ENCODE results near the gene HIP1.
"Not testable (repeated sequence)": the region's sequence is repeated elsewhere in the genome, so short reads cannot be mapped to it uniquely, and the experiment has no call there.

HIP1 gene

DNA sequence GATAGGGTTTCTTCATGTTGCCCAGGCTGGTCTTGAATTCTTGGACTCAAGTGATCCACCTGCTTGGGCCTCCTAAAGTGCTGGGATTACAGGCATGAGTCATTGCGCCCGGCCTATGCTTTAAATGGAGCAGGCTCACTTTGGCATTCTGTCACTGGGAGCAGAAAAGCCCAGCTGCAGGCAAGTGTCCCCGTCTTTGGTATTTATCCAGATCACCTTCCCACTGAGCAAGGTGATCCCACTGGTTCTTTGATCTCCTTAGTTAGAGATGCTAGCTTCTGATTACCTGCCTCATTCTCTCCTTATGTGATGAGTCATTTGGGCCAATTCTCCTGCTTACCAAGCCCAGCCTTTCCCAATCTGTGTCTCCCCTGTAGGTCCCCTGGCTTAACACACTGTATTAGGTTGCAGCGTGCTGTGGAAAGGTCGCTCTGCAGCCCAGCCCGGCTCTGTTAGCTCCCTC is 207.4 kb downstream of the HIP1 start:
- Histone ChIP-seq H3K9me2 (replicated peaks; ENCODE audit: control insufficient read depth, low read length) (no peaks in the 10 kb centered on the region), H3K27ac (ENCODE audit: low read depth, low read length) (no peak overlapping the region), H3K27me3 (ENCODE audit: control insufficient read depth, low read length) (peaks cover 3% of the 10 kb centered on the region), H3F3A (ENCODE audit: control insufficient read depth, insufficient read depth) (no peaks in the 10 kb centered on the region), H4K20me1 (ENCODE audit: control insufficient read depth, insufficient read depth, low read depth, low read length) (peaks cover 5% of the 10 kb centered on the region), H3K4me3 (ENCODE audit: low read length) (no peak overlapping the region), H3K9me3 (ENCODE audit: control insufficient read depth, insufficient read depth, low read length) (no peaks in the 10 kb centered on the region), H3K4me1 (ENCODE audit: control insufficient read depth, low read length) (peaks cover 23% of the 10 kb centered on the region), H3K79me2 (ENCODE audit: control insufficient read depth, low read length) (peaks cover 20% of the 10 kb centered on the region), H3K36me3 (ENCODE audit: control insufficient read depth, low read length) (peaks cover 12% of the 10 kb centered on the region), H3K4me2 (ENCODE audit: low read length) (no peak overlapping the region)
- TF ChIP-seq EZH2phosphoT487 (IDR thresholded peaks at IDR 0.05; ENCODE audit: borderline replicate concordance, low read length) = no peak
- TF ChIP-seq, protein P1, sequence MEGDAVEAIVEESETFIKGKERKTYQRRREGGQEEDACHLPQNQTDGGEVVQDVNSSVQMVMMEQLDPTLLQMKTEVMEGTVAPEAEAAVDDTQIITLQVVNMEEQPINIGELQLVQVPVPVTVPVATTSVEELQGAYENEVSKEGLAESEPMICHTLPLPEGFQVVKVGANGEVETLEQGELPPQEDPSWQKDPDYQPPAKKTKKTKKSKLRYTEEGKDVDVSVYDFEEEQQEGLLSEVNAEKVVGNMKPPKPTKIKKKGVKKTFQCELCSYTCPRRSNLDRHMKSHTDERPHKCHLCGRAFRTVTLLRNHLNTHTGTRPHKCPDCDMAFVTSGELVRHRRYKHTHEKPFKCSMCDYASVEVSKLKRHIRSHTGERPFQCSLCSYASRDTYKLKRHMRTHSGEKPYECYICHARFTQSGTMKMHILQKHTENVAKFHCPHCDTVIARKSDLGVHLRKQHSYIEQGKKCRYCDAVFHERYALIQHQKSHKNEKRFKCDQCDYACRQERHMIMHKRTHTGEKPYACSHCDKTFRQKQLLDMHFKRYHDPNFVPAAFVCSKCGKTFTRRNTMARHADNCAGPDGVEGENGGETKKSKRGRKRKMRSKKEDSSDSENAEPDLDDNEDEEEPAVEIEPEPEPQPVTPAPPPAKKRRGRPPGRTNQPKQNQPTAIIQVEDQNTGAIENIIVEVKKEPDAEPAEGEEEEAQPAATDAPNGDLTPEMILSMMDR (IDR thresholded peaks at IDR 0.05; ENCODE audit: low read depth, low read length, poor library complexity, severe bottlenecking) = no peak

DNA sequence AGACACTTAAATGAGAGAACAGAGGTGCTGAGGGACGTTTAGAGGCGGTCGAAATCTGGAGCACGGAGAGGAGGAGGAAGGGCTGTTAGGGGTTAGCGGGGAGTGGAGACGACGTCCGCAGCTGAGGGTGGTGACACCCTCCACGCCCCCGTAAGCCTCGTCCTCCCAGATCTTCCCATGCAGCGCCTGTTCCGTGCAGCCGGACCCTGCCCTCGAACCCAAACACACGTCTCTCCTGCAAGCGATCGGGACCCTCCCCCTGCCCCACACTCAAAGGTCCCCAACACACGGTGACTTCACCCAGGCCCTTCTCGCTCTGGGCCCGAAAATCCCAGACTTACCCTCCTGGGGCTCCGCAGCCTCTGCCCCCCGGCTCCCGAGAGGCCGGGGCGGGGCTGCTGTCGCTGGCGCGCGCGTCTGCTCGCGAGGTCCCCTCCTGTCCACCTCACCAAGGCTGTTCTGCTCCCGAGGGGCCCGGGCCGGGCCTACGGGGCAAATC is 211.5 kb downstream of the HIP1 start:
- Histone ChIP-seq H3K27ac (ENCODE audit: low read depth, low read length) (peak overlapping the region; percentile 23; the same call in 1 of the 2 replicates), H3K4me3 (ENCODE audit: low read length) (peak overlapping the region; percentile 97), H3K4me2 (ENCODE audit: low read length) (peak overlapping the region; percentile 94), H3K4me1 (ENCODE audit: control insufficient read depth, low read length) (peaks cover 20% of the 10 kb centered on the region), H3K79me2 (ENCODE audit: control insufficient read depth, low read length) (peaks cover 56% of the 10 kb centered on the region), H3K36me3 (ENCODE audit: control insufficient read depth, low read length) (peaks cover 52% of the 10 kb centered on the region)
- not testable (repeated sequence) for H3K9me3 ChIP-seq (ENCODE audit: control insufficient read depth, insufficient read depth, low read length); H4K20me1 ChIP-seq (ENCODE audit: control insufficient read depth, insufficient read depth, low read depth, low read length); H3K9me2 ChIP-seq (replicated peaks; ENCODE audit: control insufficient read depth, low read length); H3F3A ChIP-seq (ENCODE audit: control insufficient read depth, insufficient read depth); H3K27me3 ChIP-seq (ENCODE audit: control insufficient read depth, low read length)

DNA sequence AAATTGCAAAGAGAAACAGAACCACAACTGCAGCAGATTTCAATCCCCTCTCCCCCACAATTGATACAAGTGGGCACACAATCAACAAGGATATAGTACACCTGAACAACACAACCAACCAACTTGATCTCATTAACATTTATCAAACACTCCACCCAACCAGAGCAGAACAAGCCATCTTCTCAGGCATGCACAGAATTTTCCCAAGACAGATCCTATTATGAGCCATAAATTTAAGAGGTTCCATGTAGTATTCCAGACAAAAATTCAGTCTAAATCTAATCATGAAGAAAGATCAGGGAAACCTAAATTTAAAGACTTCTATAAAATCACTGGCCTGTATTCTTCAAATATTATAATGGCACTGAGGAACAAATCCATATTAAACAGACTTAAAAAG is 217.0 kb downstream of the HIP1 start:
- H3K4me2 ChIP-seq (ENCODE audit: low read length); H3F3A ChIP-seq (ENCODE audit: control insufficient read depth, insufficient read depth); H4K20me1 ChIP-seq (ENCODE audit: control insufficient read depth, insufficient read depth, low read depth, low read length); H3K27ac ChIP-seq (ENCODE audit: low read depth, low read length); H3K27me3 ChIP-seq (ENCODE audit: control insufficient read depth, low read length); H3K9me3 ChIP-seq (ENCODE audit: control insufficient read depth, insufficient read depth, low read length); H3K4me3 ChIP-seq (ENCODE audit: low read length); H3K9me2 ChIP-seq (replicated peaks; ENCODE audit: control insufficient read depth, low read length): not testable (repeated sequence)
- Histone ChIP-seq H3K4me1 (ENCODE audit: control insufficient read depth, low read length) (peaks cover 12% of the 10 kb centered on the region), H3K79me2 (ENCODE audit: control insufficient read depth, low read length) (peaks cover 76% of the 10 kb centered on the region), H3K36me3 (ENCODE audit: control insufficient read depth, low read length) (peaks cover 66% of the 10 kb centered on the region)

DNA sequence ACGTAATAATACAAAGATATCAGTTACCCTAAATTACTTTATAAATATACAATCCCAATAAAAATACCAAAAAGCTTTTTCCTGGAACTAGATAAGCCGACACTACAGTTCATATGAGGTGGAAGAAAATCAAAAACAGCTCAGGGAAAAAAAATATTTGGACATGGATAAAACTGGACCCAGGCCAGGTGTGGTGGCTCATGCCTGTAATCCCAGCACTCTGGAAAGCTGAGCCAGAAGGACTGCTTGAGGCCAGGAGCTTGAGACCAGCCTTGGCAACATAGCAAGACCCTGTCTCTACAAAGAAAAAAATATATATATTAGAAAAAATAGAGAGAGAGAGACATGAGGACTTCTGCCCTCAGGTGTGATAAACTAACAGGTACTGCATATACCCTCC is 219.9 kb downstream of the HIP1 start:
- not testable (repeated sequence) for H3K4me3 ChIP-seq (ENCODE audit: low read length); H3K27me3 ChIP-seq (ENCODE audit: control insufficient read depth, low read length); H3F3A ChIP-seq (ENCODE audit: control insufficient read depth, insufficient read depth); H3K4me1 ChIP-seq (ENCODE audit: control insufficient read depth, low read length); H3K4me2 ChIP-seq (ENCODE audit: low read length); H3K27ac ChIP-seq (ENCODE audit: low read depth, low read length); H3K9me2 ChIP-seq (replicated peaks; ENCODE audit: control insufficient read depth, low read length); H4K20me1 ChIP-seq (ENCODE audit: control insufficient read depth, insufficient read depth, low read depth, low read length); H3K9me3 ChIP-seq (ENCODE audit: control insufficient read depth, insufficient read depth, low read length)
- Histone ChIP-seq H3K36me3 (ENCODE audit: control insufficient read depth, low read length) (peaks cover 48% of the 10 kb centered on the region), H3K79me2 (ENCODE audit: control insufficient read depth, low read length) (peaks cover 52% of the 10 kb centered on the region)

DNA sequence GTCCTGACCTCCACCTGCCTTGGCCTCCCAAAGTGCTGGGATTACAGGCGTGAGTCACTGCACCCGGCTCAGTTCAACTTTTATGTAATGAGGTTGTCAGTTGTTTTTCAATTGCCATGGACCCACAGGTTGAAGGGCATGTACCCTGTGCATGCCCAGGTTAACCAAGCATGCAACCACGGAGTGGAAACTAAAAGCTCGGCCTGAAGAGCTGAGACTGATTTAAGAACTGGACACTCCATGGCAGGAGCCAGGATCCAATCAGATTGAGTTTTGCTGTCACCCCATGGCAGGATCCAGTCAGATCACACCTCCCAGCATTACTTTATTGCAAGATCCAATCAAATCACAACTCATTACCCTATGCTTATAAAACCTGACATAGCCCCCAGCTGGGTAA is 229.7 kb downstream of the HIP1 start:
- H3K4me2 ChIP-seq (ENCODE audit: low read length); H3K36me3 ChIP-seq (ENCODE audit: control insufficient read depth, low read length); H3F3A ChIP-seq (ENCODE audit: control insufficient read depth, insufficient read depth); H4K20me1 ChIP-seq (ENCODE audit: control insufficient read depth, insufficient read depth, low read depth, low read length); H3K79me2 ChIP-seq (ENCODE audit: control insufficient read depth, low read length); H3K4me1 ChIP-seq (ENCODE audit: control insufficient read depth, low read length); H3K27me3 ChIP-seq (ENCODE audit: control insufficient read depth, low read length); H3K27ac ChIP-seq (ENCODE audit: low read depth, low read length); H3K4me3 ChIP-seq (ENCODE audit: low read length); H3K9me3 ChIP-seq (ENCODE audit: control insufficient read depth, insufficient read depth, low read length); H3K9me2 ChIP-seq (replicated peaks; ENCODE audit: control insufficient read depth, low read length): not testable (repeated sequence)

DNA sequence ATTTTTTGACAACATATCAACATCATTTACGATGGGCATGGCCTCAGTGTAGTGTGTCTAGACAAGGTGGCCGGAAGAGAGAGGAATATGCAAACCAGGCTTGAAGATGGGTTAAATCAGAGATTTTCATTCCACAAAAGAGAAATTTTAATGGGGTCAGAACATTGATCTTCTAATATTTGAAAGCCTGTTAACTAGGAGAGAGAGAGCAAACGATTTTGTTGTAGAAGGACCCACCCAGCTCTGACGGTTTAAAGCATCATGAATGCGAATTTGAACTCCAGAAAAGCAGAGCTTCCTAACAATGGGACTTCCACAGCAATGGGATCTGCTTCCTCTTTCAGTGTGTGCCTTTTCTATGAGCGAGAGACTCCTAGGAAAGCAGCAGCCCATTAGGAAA is 246.7 kb downstream of the HIP1 start, which contains the start of gene SPDYE5:
Gene SPDYE5, plus strand, starts transcription at position 301 of the 400 bp plus-strand sequence. CDS start 1,728 bp downstream, outside the sequence.
- not testable (repeated sequence) for H3K36me3 ChIP-seq (ENCODE audit: control insufficient read depth, low read length); H4K20me1 ChIP-seq (ENCODE audit: control insufficient read depth, insufficient read depth, low read depth, low read length); H3K79me2 ChIP-seq (ENCODE audit: control insufficient read depth, low read length); H3K4me3 ChIP-seq (ENCODE audit: low read length); H3K4me1 ChIP-seq (ENCODE audit: control insufficient read depth, low read length); H3F3A ChIP-seq (ENCODE audit: control insufficient read depth, insufficient read depth); H3K9me2 ChIP-seq (replicated peaks; ENCODE audit: control insufficient read depth, low read length); H3K27me3 ChIP-seq (ENCODE audit: control insufficient read depth, low read length); H3K27ac ChIP-seq (ENCODE audit: low read depth, low read length); H3K9me3 ChIP-seq (ENCODE audit: control insufficient read depth, insufficient read depth, low read length); H3K4me2 ChIP-seq (ENCODE audit: low read length)

DNA sequence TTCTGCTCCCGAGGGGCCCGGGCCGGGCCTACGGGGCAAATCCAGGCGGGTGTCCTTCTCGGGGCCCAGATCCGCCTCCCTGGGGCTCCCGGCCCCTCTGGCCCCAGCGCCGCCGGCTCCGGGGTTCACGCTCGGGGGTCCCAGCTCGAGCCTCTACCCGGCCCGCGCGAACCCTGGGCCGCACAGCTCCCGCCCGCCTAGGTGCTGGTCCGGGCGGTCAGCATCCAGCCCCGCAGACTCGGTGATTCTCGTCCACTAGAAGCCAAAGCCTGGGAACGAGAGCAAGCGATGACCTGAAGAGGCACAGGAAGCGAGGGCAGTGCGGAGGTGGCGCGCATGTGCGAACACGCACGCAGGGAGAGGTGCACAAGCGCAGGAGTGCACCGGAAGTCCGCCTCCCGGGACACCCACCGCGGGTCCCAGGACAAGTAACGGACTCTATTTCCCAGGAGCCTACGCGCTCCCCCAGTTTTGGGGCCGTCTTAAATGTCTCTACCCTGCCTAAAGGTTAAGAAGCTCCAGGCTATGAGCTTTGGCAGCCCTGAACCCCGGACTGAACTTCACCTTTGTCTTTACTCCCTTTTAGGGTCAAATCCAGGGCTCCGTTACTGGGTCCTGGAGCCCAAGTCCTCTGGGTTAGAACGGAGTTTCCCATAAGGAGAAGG is 252.6 kb downstream of the HIP1 start, which contains the start of gene POM121C:
Gene POM121C, minus strand, starts transcription at position 321 of the 665 bp plus-strand sequence. CDS start 44,803 bp downstream, outside the sequence.
- H3K9me2 ChIP-seq (replicated peaks; ENCODE audit: control insufficient read depth, low read length); H4K20me1 ChIP-seq (ENCODE audit: control insufficient read depth, insufficient read depth, low read depth, low read length); H3K9me3 ChIP-seq (ENCODE audit: control insufficient read depth, insufficient read depth, low read length); H3K4me1 ChIP-seq (ENCODE audit: control insufficient read depth, low read length); H3F3A ChIP-seq (ENCODE audit: control insufficient read depth, insufficient read depth); H3K27me3 ChIP-seq (ENCODE audit: control insufficient read depth, low read length): not testable (repeated sequence)
- Histone ChIP-seq H3K27ac (ENCODE audit: low read depth, low read length) (peak within 1 kb of the TSS; percentile 28), H3K4me3 (ENCODE audit: low read length) (peak within 1 kb of the TSS; percentile 88), H3K4me2 (ENCODE audit: low read length) (peak within 1 kb of the TSS; percentile 64), H3K79me2 (ENCODE audit: control insufficient read depth, low read length) (peaks cover 42% of the 10 kb centered on the region), H3K36me3 (ENCODE audit: control insufficient read depth, low read length) (peaks cover 17% of the 10 kb centered on the region)
